Mammary epithelial cell (primary cell): ENCODE results near the gene PHF2.

ENCODE experiments used
- EZH2 ChIP-seq: IDR thresholded peaks from 2 replicates; pipeline ENCODE4 v1.6.1; 2012; ENCODE audit warnings: low read length, inconsistent platforms, borderline replicate concordance
- TF ChIP-seq, protein P1 (sequence below), 2 donors: IDR thresholded peaks in 1 of 2; conservative IDR thresholded peaks in 1 of 2; 2 replicates each; pipeline ENCODE4 v1.5.1; 2011 to 2012; ENCODE audit warnings: inconsistent platforms in 2 of 2, low read length in 2 of 2, mild to moderate bottlenecking in 2 of 2, control low read depth in 1 of 2, low read depth in 1 of 2; ENCODE audit not compliant: insufficient read depth in 1 of 2; ENCODE audit errors: extremely low read depth in 1 of 2

DNA sequence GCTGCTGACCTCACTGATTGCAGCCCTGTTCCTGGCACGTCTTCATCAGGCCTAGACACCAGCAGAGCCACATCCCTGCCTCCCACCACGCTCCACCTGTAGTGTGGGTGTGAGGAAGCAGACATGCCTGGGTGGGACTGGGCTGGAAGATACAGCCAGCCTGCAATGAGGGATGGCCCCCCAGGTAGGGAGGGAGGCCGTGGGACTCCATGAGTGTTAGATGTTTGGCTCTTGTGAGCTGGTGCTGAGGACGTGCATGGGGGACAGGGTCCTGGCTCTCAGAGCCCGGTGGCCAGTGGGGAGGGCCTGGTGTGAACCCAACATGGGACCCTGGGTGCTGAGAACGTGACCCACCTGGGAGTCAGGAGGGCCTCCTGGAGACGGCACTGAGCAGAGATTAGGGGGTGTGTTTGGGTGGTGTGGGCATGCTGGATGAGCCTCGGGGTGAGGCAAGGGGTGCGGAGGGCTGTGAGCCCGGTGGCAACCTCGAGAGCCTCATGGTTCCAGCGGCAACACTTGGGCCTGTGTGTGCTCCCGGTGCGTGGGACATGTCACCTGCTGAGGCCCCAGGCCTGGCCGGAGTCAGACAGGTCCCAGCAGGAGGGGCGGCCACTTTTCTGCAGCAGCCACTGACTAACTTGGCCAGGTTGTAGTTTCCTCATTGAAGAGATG lies 87.6 kb downstream of the PHF2 start:
- TF ChIP-seq, protein P1, sequence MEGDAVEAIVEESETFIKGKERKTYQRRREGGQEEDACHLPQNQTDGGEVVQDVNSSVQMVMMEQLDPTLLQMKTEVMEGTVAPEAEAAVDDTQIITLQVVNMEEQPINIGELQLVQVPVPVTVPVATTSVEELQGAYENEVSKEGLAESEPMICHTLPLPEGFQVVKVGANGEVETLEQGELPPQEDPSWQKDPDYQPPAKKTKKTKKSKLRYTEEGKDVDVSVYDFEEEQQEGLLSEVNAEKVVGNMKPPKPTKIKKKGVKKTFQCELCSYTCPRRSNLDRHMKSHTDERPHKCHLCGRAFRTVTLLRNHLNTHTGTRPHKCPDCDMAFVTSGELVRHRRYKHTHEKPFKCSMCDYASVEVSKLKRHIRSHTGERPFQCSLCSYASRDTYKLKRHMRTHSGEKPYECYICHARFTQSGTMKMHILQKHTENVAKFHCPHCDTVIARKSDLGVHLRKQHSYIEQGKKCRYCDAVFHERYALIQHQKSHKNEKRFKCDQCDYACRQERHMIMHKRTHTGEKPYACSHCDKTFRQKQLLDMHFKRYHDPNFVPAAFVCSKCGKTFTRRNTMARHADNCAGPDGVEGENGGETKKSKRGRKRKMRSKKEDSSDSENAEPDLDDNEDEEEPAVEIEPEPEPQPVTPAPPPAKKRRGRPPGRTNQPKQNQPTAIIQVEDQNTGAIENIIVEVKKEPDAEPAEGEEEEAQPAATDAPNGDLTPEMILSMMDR (conservative IDR thresholded peaks at IDR 0.05 in 1 of 2, IDR thresholded peaks at IDR 0.05 in 1 of 2; ENCODE audit: extremely low read depth in 1 of 2, insufficient read depth in 1 of 2, low read depth in 1 of 2, low read length in 2 of 2), result no peak
- no peak for TF ChIP-seq EZH2
